ENCODE data around the gene HDAC4. TPM values are rescaled to one million over a fixed set of nuclear protein-coding genes. Genes with fewer than 3 reads are reported as not detected.

HDAC4 gene
- total and polyA plus RNA-seq, 9 of the 15 experiments (the other 6 are each of a cell fraction or from before 2014, with no cell fraction given): 0.11 to 20.2 (median 4.0) TPM

DNA sequence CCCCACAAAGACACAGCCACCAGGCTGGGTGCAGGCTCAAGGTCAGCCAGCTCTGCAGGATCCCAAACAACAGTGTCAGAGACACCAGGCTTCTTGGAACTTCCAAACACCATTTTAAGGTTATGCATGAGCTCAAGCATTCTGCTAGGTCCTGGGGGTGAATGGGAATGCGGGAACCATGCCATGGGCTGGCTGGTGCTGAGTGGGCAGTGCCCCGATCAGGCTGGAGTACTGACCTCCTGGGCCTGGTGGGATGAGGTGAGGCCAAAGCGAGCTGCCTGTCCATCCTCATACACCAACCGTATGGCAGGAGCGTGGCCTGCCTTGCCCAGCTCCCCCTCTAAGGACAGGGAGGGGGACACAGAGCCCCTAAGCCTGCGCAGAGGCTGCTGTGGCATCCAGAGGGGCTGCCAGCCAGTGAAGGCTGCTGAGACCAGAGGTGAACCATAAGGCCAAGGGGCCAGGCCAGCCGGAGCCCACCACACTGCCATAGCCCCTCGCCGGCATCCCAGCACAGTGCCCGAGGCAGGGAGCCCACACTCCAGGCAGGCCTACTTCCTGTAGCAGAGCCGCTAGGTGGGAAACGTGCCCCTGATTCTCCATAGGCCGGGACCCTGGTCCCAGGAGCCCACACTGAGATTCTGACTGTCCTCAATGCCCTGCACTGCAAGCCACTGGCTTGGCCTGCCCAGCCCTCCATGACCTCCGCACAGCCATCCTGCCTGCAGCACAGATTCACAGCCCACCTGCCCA, 135.0 kb downstream of the HDAC4 start:
- ATAC-seq (no peak), FAIRE-seq (no peak), DNase-seq (ENCODE audit: extremely low read depth in 1 of 4, low spot score in 3 of 4) (no peak)
- H3K9me3 ChIP-seq (replicated peaks; ENCODE audit: control insufficient read depth, insufficient read depth, low read depth, low read length): no peaks in the 10 kb centered on the region
- no peaks in the 10 kb centered on the region for H3K9me1 ChIP-seq (ENCODE audit: control insufficient read depth, insufficient read depth, low read length)
- no peaks in the 10 kb centered on the region; the same call in 2 of the 3 replicates for H3K36me3 ChIP-seq (ENCODE audit: control insufficient read depth, insufficient read depth, low read length)
- no peak overlapping the region for H3K27ac ChIP-seq (ENCODE audit: extremely low read depth, low read depth, low read length)
- H3K4me1 ChIP-seq (replicated peaks in 1 of 2; ENCODE audit: control insufficient read depth in 2 of 2, insufficient read depth in 2 of 2, low read length in 2 of 2): peaks cover 20 to 49% of the 10 kb centered on the region in 2 experiments; a peak in 4 of 5 replicates
- H4K20me1 ChIP-seq (replicated peaks; ENCODE audit: control insufficient read depth, insufficient read depth, low read length): peaks cover 19% of the 10 kb centered on the region; the same call in 1 of the 2 replicates
- POLR2A ChIA-PET: interaction anchor here (0.5 to 0.6 kb wide), 2 partner anchors 73 to 192 kb away, joined by 3 read pairs; no protein-coding TSS in a partner anchor
- in situ Hi-C loops (cut with MboI): no loop called here
- H3K27me3 ChIP-seq (ENCODE audit: control insufficient read depth in 2 of 2, insufficient read depth in 2 of 2, low read length in 2 of 2): no peaks in the 10 kb centered on the region
- no TSS peak for BruUV-seq (replicated peaks)
- no peak overlapping the region for H3K4me3 ChIP-seq
- intact Hi-C loops (cut with micrococcal nuclease): loop anchor here (5.0 to 10.0 kb wide), 2 partner anchors 131 to 231 kb away; no protein-coding TSS in a partner anchor
- WGBS (ENCODE audit: insufficient coverage, low coverage, missing lambda C conversion rate): 90% methylated on average over 8 of the region's 14 CpGs
- H2AFZ ChIP-seq (ENCODE audit: low read depth, low read length): no peak overlapping the region
- no peak overlapping the region for H3K4me2 ChIP-seq (ENCODE audit: insufficient read depth, low read length)
- TF ChIP-seq BHLHE40 (IDR thresholded peaks at IDR 0.05; ENCODE audit: low read length): no peak
- TF ChIP-seq POLR2G (IDR thresholded peaks at IDR 0.05; ENCODE audit: low read depth, low read length): 0 out of 2 replicates have a peak, but pooled peaks have one; percentile 19
- TF ChIP-seq, protein P1, sequence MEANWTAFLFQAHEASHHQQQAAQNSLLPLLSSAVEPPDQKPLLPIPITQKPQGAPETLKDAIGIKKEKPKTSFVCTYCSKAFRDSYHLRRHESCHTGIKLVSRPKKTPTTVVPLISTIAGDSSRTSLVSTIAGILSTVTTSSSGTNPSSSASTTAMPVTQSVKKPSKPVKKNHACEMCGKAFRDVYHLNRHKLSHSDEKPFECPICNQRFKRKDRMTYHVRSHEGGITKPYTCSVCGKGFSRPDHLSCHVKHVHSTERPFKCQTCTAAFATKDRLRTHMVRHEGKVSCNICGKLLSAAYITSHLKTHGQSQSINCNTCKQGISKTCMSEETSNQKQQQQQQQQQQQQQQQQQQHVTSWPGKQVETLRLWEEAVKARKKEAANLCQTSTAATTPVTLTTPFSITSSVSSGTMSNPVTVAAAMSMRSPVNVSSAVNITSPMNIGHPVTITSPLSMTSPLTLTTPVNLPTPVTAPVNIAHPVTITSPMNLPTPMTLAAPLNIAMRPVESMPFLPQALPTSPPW (CRISPR knock-in tag; IDR thresholded peaks at IDR 0.05): no peak
- H3K9ac ChIP-seq (ENCODE audit: insufficient read depth in 1 of 2, low read depth in 2 of 2, low read length in 2 of 2): no peak overlapping the region; a peak in 1 of 4 replicates
- peaks cover 62% of the 10 kb centered on the region for H3K79me2 ChIP-seq (ENCODE audit: control insufficient read depth, insufficient read depth, low read length)
- CTCF ChIA-PET (ENCODE audit: low intra/inter-chr PET ratio): no interaction called here
